HG02852 (cell line): Measurements from ENCODE around the gene KLC4.
"Not testable (repeated sequence)": the region's sequence is repeated elsewhere in the genome, so short reads cannot be mapped to it uniquely, and the experiment has no call there.

Experiments
- ATAC-seq: cut with Tn5 transposase; IDR thresholded peaks from one replicate; pipeline ENCODE4 v1.9.1; 2021; ENCODE audit warnings: mild to moderate bottlenecking, moderate library complexity; ENCODE audit not compliant: unreplicated experiment

Gene KLC4

DNA sequence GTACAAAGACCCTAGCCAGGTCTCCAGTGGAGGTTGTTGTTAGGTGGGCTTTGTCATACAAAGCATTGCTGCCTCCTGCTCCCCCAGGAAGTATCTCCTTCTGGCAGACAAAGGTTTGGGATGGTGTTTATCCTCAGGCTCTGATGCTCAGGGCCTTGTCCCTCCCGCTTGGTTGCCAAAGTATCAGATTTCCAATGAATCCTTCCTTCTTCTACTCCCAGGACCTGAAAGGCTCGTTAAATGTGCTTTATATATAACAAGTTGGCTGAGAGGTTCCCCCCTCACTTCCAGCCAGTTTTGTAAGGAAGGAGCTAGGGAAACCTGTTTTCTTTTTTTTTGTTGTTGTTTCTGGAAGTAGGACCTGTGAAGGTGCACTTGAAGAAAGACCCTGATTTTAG lies 31.1 kb downstream of the KLC4 start:
- ATAC-seq = no peak

DNA sequence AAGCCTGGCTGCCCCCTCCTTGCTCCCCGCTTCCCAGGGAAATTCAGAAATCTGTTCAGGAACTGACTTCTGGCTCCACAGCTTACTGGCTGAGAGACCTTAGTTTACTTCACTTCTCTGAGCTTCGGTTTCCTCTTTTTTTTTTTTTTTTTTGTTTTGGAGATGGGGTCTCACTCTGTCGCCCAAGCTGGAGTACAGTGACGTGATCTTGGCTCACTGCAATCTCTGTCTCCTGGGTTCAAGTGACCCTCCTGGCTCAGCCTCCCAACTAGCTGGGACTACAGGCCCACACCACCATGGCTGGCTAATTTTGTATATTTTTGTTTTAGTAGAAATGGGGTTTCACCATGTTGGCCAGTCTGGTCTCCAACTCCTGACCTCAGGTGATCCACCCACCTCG lies 31.6 kb downstream of the KLC4 start:
- ATAC-seq = no peak

DNA sequence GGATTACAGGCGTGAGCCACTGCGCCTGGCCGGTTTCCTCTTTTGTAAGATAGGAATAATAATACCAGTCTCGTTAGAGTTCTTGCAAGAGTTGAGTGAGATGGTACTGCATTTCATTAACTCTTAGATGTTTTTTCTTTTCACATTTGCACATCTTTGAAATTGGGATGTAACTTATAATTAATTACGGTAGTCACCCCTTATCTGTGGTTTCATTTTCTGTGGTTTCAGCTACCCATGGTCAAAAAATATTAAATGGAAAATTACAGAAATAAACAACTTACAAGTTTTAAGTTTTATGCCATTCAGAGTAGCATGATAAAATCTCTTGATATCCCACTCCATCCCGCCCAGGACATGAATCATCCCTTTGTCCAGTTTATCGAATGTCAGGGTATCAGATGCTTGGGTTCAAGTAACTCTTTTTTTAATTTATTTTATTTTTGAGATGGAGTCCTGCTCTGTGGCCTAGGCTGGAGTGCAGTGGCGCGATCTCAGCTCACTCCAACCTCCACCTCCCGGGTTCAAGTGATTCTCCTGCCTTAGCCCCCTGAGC lies 32.1 kb downstream of the KLC4 start:
- no peak for ATAC-seq

DNA sequence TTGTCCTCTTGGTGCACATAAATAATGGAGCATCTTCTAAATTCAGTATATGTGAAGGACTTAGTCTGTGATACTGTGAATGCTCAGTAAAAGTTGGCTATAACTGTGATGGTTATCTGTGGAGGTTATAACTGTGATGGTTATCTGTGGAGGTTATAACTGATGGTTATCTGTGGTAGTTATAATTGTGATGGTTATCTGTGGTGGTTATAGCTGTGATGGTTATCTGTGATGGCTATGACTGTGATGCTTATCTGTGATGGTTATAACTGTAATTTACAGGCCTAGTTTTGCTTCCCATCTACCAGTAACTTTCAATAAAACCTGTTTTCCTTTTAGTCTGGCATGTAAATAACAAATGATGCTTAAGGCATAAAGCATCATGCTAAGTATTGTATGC lies 33.2 kb downstream of the KLC4 start:
- ATAC-seq = no peak

DNA sequence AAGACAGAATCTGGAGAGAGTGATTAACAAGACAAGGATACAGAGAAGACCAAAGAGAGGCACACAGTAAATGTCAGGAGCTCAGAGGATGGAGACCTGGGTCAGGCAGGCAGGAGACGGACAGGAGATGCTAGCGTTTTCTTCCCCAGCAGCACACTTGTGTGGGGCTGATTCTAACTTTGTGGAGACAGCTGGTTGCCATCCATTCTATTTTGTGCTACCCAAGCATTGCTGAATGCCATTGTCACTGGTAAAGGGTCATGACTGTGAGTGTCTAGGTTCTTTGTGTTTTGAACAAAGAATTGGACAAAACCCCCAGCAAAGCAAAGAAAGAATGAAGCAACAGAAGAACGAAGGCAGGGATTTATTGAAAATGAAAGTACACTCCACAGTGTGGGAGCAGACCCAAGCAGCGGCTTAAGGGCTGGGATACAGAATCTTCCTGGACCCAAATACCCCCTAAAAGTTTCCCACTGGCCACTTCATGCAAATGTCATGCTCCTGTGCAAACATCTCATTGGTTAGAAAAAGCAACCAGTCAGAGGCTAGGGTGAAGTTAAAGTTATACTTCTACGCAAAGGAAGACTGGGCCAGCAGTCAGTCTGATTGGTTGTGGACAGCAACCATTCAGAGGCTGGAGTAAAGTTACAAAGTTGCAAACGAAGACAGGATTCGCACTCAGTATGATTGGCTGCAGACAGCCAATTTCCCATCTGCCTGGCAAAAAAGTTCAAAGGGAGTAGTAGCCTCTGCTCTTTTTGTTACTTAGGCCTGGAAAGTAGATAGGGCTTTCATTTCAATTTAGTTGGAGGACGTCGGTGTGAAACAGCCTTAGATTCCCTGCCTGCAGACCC lies 34.2 kb downstream of the KLC4 start:
- ATAC-seq = no peak

DNA sequence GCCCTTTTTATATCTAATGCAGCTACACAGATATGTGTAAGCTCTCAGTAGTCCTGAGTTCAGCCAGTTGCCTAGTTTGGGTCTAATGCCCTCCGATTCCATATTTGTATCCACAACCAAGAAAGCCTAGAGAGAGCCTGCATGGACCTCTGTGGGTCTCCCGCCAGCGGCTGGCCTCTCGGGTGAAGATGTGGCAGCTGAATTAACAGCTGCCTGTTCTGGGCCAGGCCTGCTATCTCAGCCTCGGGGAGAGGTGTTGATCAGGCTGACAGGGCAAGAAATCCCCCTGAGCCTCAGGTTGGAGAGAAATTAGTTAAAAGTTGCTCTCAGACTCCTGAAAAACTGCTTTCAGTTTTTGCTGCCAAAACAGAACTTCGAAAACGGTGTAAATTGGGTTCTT lies 36.5 kb downstream of the KLC4 start:
- ATAC-seq = no peak

DNA sequence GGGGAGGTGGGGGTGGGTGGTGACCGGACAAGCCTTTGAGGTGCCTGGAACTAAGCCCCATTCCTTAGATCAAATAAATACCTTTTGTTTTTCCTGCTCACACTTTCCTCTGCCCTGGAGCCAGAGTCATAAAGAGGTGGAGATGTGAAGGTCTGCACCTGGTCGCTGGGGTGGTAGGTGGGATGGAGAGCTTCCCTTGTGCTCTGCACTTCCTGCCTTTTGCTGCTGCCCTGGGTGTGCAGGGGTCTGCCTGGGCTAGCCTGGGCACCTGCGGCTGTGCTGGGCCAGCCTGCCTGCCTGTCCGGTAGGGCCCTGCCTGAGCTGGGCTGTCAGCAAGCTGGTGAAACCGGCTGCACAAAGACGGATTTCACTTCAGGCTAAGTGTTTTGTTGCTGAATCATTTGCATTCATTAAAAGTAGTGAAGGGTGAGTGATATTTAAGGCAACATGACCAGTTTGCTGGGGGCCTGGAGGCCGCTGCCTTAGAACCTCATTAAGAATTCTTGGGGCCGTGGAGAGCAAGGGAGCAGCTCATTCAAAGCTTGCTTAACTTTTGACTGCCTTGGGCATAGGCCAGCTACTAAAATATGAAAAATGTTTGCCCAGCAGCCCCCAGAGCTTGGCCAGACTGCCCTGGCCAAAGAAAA lies 37.1 kb downstream of the KLC4 start:
- no peak for ATAC-seq

DNA sequence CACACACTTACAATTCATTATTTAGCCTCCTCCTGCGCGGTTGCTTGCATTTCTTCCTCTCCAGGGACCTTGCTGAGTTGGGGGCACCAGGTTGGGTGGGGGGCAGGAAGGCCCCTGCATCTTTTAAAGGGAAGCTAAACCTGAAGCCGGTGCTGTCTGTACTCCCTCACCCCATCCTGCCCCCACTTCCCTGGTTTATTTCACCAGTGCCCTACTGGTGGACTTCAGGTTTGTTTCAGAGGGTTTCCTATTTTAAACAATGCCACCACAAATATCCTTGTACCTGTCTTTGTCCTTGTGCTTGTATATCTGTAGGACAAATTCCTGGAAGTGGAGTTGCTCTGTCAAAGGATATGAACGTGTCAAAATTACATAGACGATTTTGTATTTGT lies 37.7 kb downstream of the KLC4 start:
- no peak for ATAC-seq

DNA sequence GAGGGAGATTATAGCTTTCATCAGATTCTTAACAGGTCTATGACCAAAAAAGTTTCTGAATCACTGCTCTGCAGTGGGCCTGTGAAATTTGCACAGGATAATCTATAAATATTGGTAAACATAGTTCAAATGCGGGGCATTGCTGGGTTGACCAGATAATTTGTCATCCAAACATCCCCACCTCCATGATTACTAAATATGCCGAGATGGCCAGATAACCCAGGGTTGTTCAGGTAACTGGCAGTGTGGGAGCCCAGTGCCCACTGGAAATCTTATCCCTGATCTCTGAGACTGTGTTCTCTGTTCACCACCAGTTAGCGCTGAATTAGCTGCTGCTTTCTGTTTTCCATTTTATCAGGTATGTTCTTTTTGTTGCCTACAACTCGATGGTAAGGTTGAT lies 38.1 kb downstream of the KLC4 start:
- ATAC-seq = no peak

DNA sequence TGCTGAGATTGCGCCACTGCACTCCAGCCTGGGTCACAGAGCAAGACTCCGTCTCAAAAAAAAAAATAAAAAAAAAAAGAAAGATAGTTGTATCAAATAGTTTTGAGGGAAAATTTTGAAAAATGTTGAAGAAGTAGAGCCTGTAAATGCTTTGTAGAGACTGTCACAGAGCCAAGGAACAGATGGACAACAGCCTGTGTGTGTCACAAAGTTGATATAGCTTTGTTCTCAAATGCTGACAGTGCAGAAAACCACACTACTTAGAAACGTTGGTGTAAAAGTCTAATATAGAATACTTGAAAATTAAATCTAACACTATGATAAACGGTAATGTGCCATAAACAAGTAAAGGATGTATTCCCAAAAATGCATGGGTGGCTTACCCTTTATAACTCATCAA lies 42.1 kb downstream of the KLC4 start:
- ATAC-seq = no peak

DNA sequence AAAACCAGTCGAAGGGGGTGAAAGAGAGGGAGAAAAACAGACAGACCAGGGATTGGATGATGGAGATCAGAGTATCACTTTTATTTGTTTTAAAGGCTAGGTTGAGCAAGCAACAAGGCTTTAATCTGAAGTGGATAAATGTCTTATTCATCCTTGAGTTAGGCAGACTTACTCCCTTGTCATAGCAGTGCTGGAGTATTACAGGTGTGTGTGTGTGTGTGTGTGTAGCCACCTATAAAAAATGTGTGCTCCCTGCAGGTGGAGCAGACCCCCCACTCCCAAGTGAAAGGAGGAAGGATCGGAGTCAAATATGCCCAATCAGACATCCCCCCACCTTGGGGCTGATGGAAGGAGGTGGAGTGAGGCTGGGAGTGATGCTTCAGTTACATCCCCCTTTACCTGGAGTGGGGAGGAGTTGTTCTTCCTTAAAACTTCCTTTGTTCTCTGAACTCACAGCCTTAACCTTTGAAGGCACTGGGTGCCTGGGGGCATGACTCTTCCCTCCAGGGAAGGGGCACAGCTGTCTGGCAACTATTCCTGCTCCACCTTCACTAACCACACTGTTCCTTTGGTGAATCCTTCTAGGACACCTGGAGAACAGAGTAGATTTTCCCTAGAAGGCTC lies 43.9 kb downstream of the KLC4 start:
- ATAC-seq = no peak

DNA sequence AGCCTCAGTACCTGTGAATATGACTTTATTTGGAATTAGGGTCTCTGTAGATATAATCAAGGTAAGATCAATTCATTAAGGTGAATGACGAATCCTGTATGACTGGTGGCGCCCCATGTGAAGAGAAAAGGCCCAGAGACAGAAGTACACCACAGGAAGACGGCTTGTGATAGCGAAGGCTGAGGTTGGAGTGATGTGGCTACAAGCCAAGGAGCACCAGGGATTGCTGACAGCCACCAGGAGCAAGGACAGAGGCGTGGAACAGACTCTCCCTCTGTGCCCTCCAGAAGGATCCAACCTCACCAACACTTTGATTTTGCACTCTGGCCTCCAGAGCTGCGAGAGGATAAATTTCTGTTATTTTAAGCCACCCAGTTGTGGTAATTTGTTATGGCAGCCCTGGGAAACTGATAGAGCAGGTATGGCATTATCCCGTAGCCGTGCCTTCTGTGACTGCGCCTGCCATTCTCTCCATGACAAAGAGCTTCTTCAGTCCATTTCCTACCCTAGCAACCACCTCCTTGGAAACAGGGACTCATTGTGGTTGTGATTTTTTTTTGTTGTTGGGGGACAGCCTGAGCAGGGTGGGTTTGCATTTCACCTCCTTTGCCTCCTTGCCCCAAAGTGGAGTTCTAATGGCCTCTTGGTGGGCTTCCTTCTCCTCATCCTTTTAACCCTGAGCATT lies 46.2 kb downstream of the KLC4 start:
- ATAC-seq = no peak

DNA sequence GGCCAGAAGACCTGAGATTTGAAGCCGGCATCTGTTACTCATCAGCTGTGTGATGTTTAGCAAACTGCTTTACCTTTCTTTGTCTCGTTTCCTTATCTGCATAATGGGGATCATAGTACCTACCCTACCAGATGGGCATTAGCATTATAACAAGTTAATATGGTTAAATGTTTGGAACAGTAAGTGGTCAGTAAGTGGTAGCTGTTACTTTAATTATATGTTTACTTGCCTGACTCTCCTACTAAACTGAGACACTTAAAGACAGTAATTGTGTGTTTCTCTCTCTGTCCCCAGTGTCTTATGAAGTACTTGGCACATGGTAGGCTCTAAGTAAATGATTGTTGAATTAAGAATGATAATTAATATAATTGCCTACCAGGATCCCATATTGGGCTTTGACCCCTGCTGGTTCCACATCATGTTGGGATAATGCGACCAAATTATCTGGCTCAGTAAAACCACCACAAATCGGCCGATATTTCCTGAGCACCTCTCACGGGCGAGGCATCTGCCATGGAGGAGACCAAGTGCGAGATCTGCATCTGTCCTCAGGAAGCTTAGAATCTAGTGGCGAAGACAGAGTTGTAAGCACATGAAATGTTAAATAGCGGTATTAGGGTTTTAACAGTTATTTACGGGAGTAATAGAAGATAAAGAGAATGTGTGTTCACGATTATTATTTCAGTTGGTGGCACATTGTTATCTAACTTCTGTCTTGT lies 48.1 kb downstream of the KLC4 start:
- no peak for ATAC-seq

DNA sequence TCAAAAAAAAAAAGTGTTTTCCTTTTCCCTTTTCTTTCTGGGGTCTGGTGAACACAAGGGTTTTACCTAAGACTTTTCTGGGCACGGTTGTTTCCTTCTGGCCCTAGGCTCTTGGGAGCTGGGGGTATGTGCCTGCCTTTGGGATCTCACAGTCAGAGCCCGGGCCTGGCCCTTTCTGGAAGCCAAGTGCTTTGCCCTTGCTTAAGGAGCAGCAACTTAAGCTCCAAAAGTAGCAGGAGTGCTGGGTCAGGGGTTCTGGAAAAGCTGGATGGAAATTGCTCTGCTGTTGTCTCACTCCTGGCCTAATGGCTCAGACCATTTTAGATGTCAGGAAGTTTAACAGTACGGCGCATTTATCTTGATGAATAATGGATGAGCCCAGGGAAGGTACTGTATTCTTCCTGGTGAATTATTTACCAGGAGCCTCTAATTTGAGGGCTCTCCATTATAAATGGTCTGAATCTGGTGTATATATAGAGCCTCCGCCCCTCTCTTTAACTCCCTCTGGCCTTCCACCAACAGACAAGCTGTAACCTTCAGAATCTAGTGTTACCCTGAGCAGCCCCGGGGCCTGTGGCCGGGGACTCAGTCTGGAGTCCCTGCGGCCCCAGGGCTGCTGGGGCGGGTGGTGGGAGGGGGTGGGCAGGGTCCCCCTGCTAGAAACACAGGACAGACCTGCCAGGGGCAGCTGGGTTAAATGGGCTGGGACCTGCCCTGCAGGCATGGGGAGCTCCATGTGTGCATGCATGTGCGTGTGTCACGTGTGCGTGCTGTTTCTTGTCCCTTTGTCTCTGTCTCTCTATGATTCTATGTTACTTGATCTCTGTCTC lies 54.2 kb downstream of the KLC4 start:
- ATAC-seq = no peak

DNA sequence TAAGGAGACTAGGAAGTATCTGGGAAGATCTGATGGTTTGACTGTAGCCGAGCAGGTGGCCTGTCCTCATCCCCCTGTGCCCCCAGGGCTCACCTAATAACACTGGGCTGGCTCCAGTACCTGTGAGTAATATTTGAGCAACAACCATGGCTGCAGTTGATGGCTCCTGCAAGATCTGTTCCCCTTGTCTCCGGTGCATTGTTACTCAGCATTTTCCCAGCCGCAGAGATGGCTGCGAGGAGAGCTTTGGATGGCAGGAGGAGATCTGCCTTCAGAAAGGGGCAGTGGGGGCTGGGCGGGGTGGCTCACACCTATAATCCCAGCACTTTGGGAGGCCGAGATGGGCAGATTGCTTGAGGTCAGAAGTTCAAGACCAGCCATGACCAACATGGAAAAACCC lies 55.9 kb downstream of the KLC4 start:
- ATAC-seq = no peak

DNA sequence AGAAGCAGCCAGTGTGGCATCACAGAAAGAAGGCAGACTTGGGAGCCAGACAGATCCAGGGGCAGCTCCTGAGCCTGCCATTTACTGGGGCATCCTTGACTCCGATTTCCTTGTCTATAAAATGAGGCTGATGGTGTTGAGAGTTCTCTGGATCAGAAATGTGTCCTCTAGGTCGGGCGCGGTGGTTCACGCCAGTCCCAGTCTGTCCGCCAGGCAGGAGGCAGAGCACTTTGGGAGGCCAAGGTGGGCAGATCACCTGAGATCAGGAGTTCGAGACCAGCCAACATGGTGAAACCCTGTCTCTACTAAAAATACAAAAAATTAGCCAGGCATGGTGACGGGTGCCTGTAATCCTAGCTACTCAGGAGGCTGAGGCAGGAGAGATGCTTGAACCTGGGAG lies 58.0 kb downstream of the KLC4 start:
- ATAC-seq = not testable (repeated sequence)

DNA sequence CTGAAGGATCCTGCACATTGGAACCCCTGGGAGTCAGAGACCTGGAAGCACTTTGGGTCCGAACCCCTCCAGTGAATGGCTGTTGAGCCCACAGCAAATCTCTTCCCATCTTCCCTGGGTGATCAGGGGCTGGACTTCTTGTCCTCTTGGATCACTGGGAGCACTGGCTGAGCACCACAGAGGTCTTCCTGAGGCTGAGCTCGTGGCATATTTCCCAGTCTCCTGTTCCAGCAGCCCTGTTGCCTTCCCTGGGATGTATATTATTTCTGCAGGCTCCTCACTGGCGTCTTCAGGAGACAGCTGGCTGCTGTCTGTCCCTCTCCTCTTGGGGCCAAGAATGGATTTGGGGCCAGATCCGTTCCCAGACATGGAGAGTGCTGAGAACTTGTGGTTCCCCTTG lies 60.1 kb downstream of the KLC4 start:
- no peak for ATAC-seq

DNA sequence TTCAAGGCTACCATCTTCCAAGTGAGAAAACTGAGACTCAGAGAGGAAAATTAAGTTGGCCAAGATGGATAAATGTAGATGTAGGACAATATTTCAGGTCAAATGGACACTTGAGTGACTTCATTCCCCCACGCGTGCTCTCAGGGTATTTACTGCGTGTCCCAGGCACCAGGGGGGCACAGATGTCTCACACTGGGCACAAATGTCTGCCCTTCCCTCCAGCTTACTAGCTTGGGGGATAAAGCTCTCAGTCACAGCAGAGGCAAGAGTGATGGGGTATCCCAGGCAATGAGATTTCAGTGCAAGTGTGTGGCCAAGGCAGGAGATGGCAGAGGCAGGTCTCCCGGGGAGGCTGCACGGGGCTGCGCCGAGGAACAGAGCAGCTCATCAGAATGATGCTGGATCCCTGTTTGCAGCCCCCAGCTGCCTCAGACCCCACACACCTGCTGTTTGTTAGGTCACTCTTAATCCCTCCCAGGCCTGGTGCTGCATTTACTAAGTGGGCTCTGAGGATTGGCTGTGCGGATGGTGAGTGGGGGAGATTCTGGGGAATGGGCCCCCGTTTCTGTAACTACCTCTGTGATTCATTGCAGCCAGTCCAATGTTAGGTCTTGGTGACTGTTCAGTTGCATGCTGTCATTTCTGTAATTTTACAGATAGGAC lies 60.8 kb downstream of the KLC4 start:
- ATAC-seq = no peak
